G401.6 (cell line): Measurements from ENCODE around the gene DUSP7.

Experiments used
- FAIRE-seq: peaks from 2 replicates; lab custom pipeline; 2012; peaks lifted over from hg19 to GRCh38; lab: Jason Lieb, UNC

The DUSP7 gene

GRCh38 chr3:52086976-52087663, 30.7 kb upstream of the DUSP7 start:
- no peak for FAIRE-seq

GRCh38 chr3:52086461-52086860, 30.1 kb upstream of the DUSP7 start:
- FAIRE-seq: no peak

- no peak for FAIRE-seq
These were observed 29.4 kb upstream of the DUSP7 start for GRCh38 chr3:52085681-52086282.

- FAIRE-seq: no peak
These were observed 28.7 kb upstream of the DUSP7 start for GRCh38 chr3:52084954-52085680.

- FAIRE-seq: no peak
These were observed 28.0 kb upstream of the DUSP7 start for GRCh38 chr3:52084216-52084945.

GRCh38 chr3:52083556-52084087, 27.3 kb upstream of the DUSP7 start:
- no peak for FAIRE-seq

GRCh38 chr3:52082951-52083350, 26.6 kb upstream of the DUSP7 start:
- FAIRE-seq: no peak

- FAIRE-seq: no peak
These were observed 24.7 kb upstream of the DUSP7 start for GRCh38 chr3:52080830-52081719.

GRCh38 chr3:52079958-52080357, 23.6 kb upstream of the DUSP7 start:
- no peak for FAIRE-seq

- FAIRE-seq: no peak
These were observed 22.6 kb upstream of the DUSP7 start for GRCh38 chr3:52078781-52079560.

GRCh38 chr3:52077925-52078324, 21.6 kb upstream of the DUSP7 start:
- no peak for FAIRE-seq

- FAIRE-seq: no peak
These were observed 20.8 kb upstream of the DUSP7 start for GRCh38 chr3:52076896-52077780.

GRCh38 chr3:52073490-52073889, 17.1 kb upstream of the DUSP7 start:
- FAIRE-seq: no peak

- no peak for FAIRE-seq
These were observed 16.1 kb upstream of the DUSP7 start for GRCh38 chr3:52072471-52072870.

GRCh38 chr3:52072020-52072419, 15.6 kb upstream of the DUSP7 start:
- no peak for FAIRE-seq

- no peak for FAIRE-seq
These were observed 14.6 kb upstream of the DUSP7 start for GRCh38 chr3:52070724-52071621.

GRCh38 chr3:52069855-52070254, 13.5 kb upstream of the DUSP7 start:
- FAIRE-seq: no peak

- no peak for FAIRE-seq
These were observed 12.8 kb upstream of the DUSP7 start for GRCh38 chr3:52069135-52069534.

GRCh38 chr3:52068730-52069129, 12.4 kb upstream of the DUSP7 start:
- FAIRE-seq: no peak
